ENCODE results near the gene CNTN6.

The CNTN6 gene

GRCh38 chr3:1228289-1228688 is 135.5 kb downstream of the CNTN6 start:
- Mint-ChIP-seq H3K4me3 (no peak overlapping the region), H3K27me3 (ENCODE audit: low read depth, poor library complexity) (no peaks in the 10 kb centered on the region), H3K27ac (no peak overlapping the region), H3K9me3 (no peaks in the 10 kb centered on the region), H3K4me1 (no peaks in the 10 kb centered on the region), H3K36me3 (ENCODE audit: low read depth) (no peaks in the 10 kb centered on the region)
- no peak for TF ChIP-seq CTCF (IDR thresholded peaks at IDR 0.05)
- DNase-seq = no peak

- H3K9me3 Mint-ChIP-seq = no peaks in the 10 kb centered on the region
- peak overlapping the region; percentile 32 for H3K27ac Mint-ChIP-seq
- TF ChIP-seq CTCF (IDR thresholded peaks at IDR 0.05) = no peak
- no peaks in the 10 kb centered on the region for H3K4me1 Mint-ChIP-seq
- H3K36me3 Mint-ChIP-seq (ENCODE audit: low read depth) = no peaks in the 10 kb centered on the region
- DNase-seq = no peak
- no peaks in the 10 kb centered on the region for H3K27me3 Mint-ChIP-seq (ENCODE audit: low read depth, poor library complexity)
- H3K4me3 Mint-ChIP-seq = no peak overlapping the region
These were observed 138.1 kb downstream of the CNTN6 start for GRCh38 chr3:1230920-1231319.

GRCh38 chr3:1232276-1232675 is 139.5 kb downstream of the CNTN6 start:
- no peak for DNase-seq
- H3K36me3 Mint-ChIP-seq (ENCODE audit: low read depth) = no peaks in the 10 kb centered on the region
- no peaks in the 10 kb centered on the region for H3K9me3 Mint-ChIP-seq
- H3K27ac Mint-ChIP-seq = no peak overlapping the region
- H3K4me1 Mint-ChIP-seq = no peaks in the 10 kb centered on the region
- TF ChIP-seq CTCF (IDR thresholded peaks at IDR 0.05) = no peak
- H3K4me3 Mint-ChIP-seq = no peak overlapping the region
- H3K27me3 Mint-ChIP-seq (ENCODE audit: low read depth, poor library complexity) = no peaks in the 10 kb centered on the region

GRCh38 chr3:1235526-1236120 is 142.8 kb downstream of the CNTN6 start:
- H3K36me3 Mint-ChIP-seq (ENCODE audit: low read depth) = no peaks in the 10 kb centered on the region
- no peak overlapping the region for H3K4me3 Mint-ChIP-seq
- H3K9me3 Mint-ChIP-seq = no peaks in the 10 kb centered on the region
- no peaks in the 10 kb centered on the region for H3K27me3 Mint-ChIP-seq (ENCODE audit: low read depth, poor library complexity)
- no peak overlapping the region for H3K27ac Mint-ChIP-seq
- no peak for DNase-seq
- H3K4me1 Mint-ChIP-seq = no peaks in the 10 kb centered on the region
- TF ChIP-seq CTCF (IDR thresholded peaks at IDR 0.05) = no peak

GRCh38 chr3:1251282-1252060 is 158.6 kb downstream of the CNTN6 start:
- no peak for DNase-seq
- H3K4me3 Mint-ChIP-seq = no peak overlapping the region

More at GRCh38 chr3:1251282-1252060, 158.6 kb downstream of the CNTN6 start:
- peaks cover 7% of the 10 kb centered on the region for H3K27me3 Mint-ChIP-seq (ENCODE audit: low read depth, poor library complexity)
- H3K27ac Mint-ChIP-seq = no peak overlapping the region
- H3K9me3 Mint-ChIP-seq = no peaks in the 10 kb centered on the region
- no peak for TF ChIP-seq CTCF (IDR thresholded peaks at IDR 0.05)
- H3K4me1 Mint-ChIP-seq = no peaks in the 10 kb centered on the region
- no peaks in the 10 kb centered on the region for H3K36me3 Mint-ChIP-seq (ENCODE audit: low read depth)
